Eye (tissue), 1 donor: ENCODE data around the gene ANXA5.
"Not testable (repeated sequence)": the region's sequence is repeated elsewhere in the genome, so short reads cannot be mapped to it uniquely, and the experiment has no call there.

ENCODE experiments used
- DNase-seq: peaks from one replicate; pipeline ENCODE4 v3.0.0-alpha.2; 2015

ANXA5 gene

DNA sequence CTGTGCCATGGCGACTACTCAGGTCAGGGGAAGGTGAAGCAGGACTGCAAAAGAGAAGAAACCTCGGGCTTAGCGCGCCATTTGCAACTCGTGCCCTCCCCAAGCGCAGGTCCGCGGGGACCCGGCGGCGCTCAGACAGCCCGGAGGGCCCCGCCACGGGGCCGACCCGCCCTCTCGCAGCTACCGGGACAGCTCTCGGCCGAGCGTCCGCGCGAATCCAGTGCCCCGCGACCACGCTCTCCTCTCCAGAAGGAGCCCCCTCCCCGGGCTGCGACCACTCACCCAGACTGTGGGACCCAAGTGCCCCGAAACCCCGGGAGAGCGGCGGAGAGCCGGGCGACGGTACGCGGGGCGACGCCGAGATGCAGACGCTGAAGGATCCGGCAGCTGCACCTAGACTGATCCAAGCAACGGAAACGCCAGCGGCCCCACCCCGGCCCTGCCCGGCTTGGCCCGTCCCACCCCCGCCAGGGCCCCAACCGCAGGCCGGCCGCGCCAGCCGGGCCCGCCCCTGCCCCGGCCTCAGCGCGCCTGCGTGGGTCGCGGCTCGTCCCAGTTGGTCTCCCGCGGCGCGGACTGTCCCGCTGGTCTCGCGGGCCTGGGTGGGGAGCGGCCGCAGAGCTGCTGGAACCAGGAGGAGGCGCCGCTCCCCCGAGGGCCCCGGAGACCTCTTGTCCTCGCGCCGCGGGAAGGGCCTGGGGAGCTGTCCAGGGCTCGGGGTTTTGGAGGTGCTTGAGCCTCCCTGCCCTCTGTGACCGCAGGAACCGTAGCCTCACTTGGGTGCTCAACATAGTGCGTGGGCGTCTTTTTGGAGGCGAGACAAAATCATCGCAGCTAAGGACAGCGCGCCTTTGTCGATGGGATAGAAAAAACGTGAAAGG is at the start of gene ANXA5:
Gene ANXA5 (minus strand): TSS at position 400 of the 881 bp plus-strand sequence. CDS start 391 bp downstream, at position 9.
- peak; percentile 91 for DNase-seq

DNA sequence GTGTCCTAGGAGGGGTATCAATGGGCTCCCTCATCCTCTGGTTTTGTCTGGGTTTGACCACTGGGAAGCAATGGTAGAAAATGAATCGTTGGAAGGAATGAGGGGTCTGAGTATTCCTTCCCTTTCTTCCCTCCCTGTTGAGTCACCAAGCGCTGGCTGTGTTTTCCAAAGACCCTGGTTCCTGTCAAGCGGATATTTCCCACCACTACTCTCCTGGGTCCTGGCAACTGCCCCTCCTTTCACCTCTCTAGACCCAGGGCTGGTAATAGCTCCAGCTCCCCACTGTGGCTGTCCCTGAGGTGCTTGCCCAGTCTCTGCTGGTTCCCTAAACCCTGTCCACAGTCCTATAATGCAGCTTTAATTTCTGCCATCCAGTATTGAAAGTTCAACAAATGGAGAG is 46.0 kb upstream of the ANXA5 start:
- DNase-seq = no peak

DNA sequence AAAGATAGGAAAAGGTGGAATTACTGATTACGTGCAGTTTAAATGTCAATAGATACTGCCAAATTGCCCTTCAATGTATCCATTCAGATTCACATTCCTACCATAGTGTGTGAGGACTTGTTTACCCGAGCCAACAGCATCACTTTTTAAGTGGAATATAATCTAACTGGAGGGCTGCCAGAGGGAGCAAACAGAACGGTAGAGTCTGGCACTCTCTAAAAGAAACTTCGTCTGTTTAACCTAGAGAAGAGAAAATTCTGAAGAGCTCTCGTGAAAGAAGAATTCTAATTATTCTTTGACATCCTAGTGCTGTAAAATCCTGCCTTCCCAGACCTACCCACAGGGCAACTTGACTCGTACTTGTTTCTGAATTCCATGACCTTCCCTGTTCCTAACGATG is 45.0 kb upstream of the ANXA5 start:
- DNase-seq = no peak

DNA sequence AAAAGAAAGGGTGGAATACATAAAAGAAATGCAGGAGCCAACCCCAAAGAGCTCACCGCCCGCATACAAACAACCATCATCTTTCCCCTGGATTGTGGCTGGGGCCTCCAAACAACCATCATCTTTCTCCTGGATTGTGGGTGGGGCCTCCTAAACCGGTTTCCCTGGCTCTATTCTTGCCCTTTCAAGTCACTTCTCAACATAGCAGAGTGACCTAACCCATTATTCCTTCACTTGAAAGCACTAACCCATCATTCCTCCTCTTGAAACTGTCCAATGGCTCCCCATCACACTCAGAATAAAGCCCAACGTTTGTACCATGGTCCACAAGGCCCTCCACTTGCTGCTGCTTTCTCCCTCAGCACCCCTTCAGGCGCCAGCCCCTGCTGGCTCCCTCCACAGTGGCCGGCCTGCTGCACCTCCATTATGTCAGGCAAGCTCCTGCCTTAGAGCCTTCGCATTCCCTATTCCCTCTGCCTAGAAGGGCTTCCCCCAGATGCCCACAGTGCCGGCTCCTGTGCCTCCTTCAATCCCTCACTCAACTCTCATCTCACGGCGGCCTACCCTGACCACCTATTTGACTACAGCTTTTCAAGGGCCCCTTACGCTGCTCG is 44.1 kb upstream of the ANXA5 start:
- DNase-seq = no peak

DNA sequence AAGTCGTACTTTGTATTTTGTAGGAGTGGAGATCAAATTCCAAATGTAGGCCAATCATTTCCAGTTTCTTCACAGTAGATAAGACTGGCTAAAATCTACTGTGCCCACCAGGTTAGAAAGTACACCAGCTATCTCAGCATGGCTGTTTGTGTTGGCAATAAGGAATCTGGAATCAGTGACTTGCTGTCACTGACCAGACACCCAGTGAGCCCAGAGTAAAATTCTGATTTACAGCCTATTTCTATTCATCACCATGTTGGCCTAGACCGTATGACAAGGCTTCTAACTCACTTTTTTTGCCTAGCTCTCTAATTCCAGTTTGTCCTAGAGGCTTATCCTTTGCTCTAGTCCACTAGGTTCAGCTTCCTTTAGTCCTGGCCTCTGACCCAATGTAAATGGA is 42.8 kb upstream of the ANXA5 start:
- DNase-seq = no peak

DNA sequence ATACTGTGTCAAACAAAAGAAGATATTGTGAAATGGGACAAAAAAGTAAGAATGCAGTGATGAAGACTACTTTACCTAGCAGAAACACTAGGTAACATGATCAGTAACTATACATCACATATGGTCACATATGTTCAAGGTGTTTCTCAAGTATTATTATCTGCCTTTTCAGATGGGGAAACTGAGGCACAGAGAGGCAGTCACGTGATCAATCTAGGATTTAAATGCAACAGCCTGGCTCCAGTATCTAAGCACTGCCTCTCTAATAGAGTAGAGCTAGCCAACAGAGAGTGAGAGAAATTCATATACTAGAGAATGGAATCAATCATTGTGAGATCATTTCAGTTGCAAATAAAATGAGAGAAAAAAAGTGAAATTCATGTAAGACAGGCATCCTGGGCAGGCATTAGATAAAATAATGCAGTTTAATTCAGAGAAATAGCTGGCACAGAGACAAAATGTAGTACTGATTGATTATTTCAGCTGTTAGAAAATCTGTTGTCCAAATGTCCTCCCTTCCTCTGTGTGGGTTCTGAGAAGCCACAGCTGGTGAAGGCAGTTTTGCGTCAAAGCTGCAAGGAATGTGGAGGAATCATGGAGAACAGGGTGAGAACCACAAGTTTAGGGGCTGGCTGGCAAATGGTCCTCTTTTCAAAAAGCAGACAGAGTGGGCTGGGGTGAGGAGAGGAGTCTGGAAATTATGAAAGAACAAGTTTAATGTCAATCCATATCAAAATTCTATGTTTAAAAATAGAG is 42.2 kb upstream of the ANXA5 start:
- DNase-seq = peak; percentile 48

DNA sequence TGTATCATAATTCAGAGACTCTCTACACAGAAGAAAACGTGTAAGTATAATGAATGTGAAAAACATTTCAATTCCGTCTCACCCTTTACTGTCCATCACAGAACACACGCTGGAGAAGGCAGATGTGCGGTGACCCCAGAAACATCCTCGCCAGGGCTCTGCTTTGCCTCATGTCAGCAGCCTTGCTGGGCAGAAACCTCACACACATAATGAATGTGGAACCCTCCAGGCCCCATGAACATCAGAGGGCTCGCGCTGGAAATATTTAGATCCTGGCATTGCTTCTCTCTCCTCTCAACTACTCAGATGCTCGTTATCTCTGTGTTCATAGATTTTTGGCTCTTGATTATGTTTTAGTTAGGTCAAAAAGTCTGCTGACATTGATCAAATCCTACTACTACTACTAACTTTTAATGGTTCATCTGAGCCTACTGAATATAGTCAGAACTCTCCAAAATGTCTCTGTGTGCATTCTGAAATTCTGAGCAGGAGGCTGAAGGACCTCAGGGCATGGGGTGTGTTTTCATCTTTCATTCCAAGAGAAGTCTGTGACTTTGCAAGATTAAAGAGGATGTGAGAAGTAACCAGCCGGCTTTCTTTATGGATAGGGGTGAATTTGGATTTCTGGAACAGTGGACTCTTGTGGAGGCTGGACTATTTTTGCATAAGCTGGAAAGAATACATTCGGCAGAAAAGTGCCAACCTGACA is 41.2 kb upstream of the ANXA5 start:
- DNase-seq = peak; percentile 41

DNA sequence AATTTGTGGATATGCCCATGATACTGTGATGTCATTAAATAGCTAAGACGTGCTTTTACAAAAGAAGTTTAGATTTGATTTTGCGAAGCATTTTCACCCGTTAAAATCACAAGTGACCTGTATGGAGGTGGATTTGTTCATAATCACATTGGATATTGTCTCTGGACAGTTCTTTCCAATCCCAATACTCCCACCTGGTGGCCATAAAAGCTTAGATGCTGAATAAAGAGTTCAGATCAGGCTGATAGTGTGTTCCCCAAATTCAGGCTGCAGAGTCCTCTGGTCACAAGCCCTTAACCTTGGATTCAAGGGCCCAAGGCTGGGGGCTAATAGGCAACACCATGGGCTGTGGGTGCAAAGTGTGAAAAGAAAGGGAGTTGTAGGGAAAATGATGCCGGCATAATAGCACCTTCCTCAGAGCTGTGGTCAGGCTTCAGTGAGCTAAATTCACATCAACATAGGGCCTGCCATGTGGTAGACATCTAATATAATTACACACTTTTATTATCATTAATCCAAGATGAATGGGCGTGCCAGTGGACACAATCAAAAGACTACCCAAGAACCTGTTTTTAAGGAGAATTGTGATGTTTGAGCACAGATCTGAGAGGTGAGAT is 40.1 kb upstream of the ANXA5 start:
- peak; percentile 73 for DNase-seq

DNA sequence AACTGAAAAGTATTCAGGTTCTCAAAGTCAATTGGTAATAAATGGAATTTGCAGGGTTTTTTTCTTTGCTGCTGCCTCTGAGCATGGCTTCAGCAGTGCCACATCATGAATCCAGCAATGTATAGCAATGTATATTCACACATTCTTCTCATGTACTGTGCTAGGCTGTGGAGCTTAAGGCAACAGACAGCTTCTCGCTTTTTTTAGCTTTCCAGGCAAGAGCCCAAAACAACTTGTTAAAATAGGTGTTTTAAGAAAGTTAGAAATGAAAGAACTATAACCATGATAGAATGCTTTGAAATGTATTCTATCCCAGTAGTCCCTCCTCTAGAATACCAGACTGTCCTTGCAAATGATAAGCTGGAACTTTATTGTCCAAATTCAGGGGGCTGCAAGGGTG is 37.8 kb upstream of the ANXA5 start:
- DNase-seq = no peak

DNA sequence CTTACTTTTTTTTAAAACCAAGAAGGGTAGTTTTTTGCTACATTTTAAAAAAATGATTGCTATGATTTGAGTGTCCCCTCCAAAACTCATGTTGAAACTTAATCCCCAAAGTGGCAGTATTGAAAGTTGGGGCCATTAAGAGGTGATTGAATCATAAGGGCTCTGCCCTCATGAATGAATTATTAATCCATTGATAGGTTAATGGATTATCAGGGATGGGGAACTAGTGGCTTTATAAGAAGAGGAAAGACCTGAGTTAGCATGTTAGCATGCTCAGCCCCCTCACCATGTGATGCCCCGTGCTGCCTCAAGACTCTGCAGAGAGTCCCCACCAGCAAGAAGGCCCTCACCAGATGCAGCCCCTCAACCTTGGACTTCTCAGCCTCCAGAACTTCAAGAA is 37.2 kb upstream of the ANXA5 start:
- DNase-seq = no peak

DNA sequence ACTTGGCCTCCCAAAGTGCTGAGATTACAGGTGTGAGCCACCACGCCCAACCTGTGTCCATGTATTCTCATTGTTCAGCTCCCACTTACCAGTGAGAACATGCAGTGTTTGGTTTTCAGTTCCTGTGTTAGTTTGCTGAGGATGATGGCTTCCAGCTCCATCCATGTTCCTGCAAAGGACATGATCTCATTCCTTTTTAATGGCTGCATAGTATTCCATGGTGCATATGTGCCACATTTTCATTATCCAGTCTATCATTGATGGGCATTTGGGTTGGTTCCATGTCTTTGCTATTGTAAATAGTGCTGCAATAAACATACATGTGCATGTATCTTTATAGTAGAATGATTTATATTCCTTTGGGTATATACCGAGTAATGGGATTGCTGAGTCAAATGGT is 33.0 kb upstream of the ANXA5 start:
- DNase-seq = not testable (repeated sequence)

DNA sequence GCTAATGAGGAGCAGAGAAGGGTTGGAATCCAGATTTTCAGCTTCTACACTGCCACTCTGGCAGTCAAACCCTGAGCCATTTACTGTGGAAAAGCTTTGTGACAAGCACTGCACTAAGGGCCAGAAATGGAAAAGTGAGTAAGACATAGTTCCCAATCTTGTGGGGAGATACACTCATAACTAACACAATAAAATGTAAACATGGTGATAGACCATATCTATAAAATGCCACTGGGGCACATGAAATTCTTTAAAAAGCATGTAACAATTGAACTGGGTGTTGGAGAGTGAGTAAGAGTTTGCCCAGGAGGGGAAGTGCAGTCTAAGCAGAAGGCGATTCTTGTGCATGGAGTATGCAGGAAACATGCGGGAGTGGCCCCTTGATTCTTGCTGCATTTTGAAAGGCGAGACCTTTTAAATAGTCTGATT is 32.0 kb upstream of the ANXA5 start:
- no peak for DNase-seq

DNA sequence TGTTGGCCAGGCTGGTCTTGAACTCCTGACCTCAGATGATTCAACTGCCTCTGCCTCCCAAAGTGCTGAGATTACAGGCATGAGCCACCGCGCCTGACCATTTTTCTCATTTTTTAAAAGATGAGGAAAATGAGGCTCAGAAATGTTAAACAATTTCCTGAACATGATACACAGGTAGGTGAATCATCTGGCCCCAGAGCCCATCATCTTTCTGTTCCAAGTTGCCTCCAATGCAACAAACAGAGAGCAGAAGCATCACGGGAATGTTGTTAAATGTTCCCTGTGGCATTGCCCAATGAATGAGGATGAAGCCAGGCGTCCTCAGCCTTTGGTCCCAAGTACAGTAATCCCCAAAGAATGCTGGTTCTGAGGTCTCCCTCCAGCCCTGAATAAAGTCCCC is 31.3 kb upstream of the ANXA5 start:
- DNase-seq = no peak

DNA sequence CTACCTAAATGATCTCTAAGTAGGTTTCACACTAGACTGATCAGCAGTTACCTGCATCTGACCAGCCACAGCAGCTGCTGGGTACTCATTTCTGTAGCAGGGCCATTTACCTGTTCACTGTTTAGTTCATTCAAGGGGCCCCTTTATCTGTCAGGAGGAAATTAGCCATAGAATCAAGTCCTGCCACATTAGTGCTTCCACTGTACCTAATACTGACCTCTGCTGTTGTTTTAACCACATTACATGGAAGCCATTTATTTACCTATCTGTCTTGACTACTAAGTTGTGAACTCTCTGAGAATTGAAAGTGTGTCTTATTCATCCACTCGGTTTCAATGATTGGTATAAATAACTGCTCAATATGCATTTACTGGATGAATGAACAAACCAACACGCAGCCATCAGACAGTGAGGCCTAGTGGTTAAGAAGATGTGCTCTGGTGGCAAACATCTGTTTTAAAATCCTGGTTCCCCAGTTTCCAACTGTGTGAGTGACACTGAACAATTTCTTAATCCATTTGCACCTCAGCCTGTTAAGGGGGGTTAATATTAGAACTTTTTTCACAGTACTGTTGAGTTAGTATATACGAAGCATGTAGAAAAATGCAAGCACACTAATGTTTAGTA is 30.0 kb upstream of the ANXA5 start:
- peak; percentile 74 for DNase-seq

DNA sequence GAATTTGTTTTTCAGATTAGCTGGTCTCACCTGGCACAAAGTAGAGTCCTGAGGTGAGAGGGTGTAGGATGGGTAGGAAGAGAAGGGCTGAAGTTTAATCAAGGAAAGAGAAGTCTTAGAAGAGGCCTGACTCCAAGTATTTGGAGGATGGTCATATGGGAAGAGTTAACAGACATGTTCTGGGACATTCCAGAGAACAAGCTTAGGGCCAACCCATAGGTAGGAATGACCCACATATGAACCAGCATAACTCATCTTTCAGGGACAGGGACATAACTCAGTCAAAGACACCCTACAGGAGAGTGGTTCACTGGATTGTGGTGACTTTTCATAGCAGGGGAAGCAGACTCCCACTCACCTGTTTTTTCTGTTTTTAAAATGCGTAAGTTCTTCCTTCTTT is 27.9 kb upstream of the ANXA5 start:
- no peak for DNase-seq

DNA sequence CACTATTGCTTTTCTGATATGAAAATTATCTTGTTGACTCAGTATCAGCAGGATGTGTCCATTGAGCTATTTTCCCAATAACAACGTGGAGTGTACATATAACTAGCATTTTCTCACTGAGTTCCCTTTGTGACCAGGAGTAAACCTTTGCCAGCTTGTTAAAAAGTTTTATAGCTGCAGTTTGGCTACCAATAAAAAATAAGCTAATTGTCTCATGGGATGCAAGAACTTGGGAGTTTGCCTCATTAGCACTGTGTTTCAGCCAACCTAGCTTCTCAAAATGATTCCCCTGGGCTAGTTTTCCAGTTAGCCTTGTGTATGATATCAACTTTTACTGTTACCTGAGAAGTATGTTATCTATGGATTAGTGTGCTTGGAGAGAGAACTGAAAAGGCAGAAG is 24.9 kb upstream of the ANXA5 start:
- DNase-seq = no peak

DNA sequence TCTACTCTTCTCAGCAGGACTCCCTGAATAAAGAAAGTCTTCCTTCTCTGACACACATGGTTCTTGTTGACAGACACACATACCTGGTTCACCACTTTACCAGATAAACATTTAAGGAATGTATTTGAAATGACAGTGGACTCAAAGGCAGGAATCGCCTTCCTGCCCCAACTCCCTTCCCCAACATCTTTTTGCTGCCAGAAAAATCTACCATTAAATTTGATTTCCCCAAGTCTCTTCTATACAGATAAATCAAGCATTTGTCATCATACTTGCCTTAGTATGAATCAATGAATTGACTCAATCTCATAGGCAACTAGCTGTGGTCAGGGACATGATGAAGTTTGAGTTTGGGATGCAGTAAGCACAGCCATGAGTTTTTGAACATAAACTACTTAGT is 23.3 kb upstream of the ANXA5 start:
- DNase-seq = no peak

DNA sequence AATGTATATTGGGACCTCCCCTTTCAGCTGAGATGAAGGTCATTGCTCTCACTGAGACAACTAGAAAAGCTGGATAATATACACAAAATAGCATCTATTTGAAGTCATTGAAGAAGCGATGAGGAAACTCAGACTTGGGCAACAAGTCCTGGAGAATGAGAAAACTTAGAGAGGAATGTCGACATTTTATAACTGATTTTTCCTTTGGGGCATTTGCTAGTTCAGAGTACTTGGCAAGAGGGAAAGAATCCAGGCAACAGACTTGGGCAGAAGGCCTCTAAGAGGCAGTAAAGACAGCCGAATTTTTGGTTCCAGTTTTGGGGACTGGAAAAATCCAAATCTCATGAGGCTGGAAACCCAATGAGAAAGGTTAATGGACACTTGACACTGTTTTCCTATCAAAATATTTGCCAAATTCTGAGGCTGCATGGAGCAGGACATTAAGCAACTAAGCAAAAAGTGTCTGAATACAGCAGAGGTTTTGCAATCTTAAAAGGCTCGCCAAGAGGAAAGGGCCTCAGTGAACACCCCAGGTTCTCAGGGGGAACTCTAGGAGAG is 21.0 kb upstream of the ANXA5 start:
- no peak for DNase-seq

DNA sequence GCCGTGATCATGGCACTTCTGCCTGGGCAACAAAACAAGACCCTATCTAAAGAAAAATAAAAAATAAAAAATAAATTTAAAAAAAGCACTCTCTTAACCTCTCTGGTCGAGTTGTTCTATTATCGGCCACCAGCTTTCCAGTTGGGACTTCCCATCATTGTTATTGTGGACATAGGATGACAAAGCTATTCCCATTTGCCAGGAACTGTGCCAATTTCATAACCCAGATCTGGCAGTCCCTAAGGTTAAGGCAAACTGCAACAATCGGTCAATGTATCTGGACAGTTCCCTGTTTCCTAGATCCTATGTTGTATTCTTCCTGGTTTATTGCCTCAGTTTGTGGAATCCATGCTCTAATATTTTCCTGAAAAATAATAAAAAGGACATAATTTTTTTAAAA is 17.8 kb upstream of the ANXA5 start:
- no peak for DNase-seq

DNA sequence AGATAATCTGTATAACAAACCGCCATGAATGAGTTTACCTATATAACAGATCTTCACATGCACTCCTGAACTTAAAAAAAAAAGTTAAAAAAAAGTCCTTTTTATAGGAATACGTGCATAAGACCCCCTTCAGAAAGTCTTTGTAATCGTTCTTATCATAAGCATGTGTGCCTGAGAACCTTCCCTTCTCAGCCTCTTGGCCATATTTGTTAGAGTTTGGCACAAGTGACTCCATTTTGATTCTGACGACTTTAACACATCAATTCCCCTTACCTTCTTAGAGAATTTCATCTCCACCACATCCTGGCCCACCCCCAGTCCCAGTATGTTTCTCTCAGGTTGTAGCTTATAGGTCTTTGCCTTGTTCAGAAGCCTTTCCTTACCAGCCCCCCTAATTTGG is 16.0 kb upstream of the ANXA5 start:
- no peak for DNase-seq

DNA sequence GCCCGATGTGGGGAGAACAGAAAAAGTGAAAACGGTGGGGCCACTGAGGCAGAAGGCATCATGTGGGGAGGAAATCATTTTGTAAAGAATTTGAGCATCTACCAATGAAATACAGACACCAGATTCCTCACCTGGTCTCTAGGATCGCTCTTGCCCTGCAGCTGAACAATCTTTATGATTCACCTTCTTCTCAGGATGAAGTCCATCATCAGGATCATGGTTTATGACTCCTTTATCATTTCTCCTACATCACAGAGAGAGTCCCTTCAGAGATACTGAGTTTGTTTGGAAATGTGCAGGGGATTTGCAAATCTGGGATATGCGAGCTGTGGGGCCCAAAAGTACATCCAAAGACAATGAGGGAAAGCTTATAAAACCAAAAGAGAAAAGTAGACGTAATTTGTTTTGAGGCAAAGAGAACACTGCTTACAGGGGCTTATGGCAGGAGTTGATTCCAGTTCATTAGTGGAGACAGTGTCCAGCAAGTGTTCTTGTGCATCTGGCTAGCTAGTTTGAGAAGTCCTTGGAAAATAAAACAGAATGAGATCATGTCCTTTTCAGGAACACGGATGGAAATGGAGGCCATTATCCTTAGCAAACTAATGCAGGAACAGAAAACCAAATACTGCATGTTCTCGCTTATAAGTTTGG is 15.3 kb upstream of the ANXA5 start:
- DNase-seq = peak; percentile 38
